D721Med (cell line): ENCODE measurements around the gene RIC3.
A peak's percentile ranks its signal among the peaks of the same experiment; 100 is the strongest.

ENCODE experiments used
- DNase-seq: peaks from one replicate; pipeline ENCODE4 v3.0.0; 2011; ENCODE audit warnings: low spot score; ENCODE audit not compliant: insufficient read length
- FAIRE-seq: peaks from 2 replicates; lab custom pipeline; 2011; peaks lifted over from hg19 to GRCh38; lab: Jason Lieb, UNC
- CTCF ChIP-seq: IDR thresholded peaks from 2 replicates; pipeline ENCODE4 v1.5.1; 2012; ENCODE audit warnings: mild to moderate bottlenecking, control low read depth; ENCODE audit not compliant: insufficient read depth; ENCODE audit errors: missing control alignments

The RIC3 gene

GRCh38 chr11:8168485-8169257, at the start of gene RIC3:
RIC3 (minus strand) TSS chr11:8169025; CDS start chr11:8168989, 36 bp downstream.
- FAIRE-seq = no peak
- DNase-seq = peak; percentile 33
- no peak for TF ChIP-seq CTCF

GRCh38 chr11:8218409-8218808, 49.6 kb upstream of the RIC3 start:
- no peak for TF ChIP-seq CTCF
- FAIRE-seq (no peak), DNase-seq (no peak)

GRCh38 chr11:8217926-8218325, 49.1 kb upstream of the RIC3 start:
- TF ChIP-seq CTCF = no peak
- DNase-seq (no peak), FAIRE-seq (no peak)

- no peak for FAIRE-seq
Observed at GRCh38 chr11:8217136-8217535, 48.3 kb upstream of the RIC3 start.

GRCh38 chr11:8213376-8213775, 44.6 kb upstream of the RIC3 start:
- no peak for DNase-seq
- TF ChIP-seq CTCF = no peak
- no peak for FAIRE-seq

More at GRCh38 chr11:8217136-8217535, 48.3 kb upstream of the RIC3 start:
- no peak for TF ChIP-seq CTCF
- no peak for DNase-seq

DNA sequence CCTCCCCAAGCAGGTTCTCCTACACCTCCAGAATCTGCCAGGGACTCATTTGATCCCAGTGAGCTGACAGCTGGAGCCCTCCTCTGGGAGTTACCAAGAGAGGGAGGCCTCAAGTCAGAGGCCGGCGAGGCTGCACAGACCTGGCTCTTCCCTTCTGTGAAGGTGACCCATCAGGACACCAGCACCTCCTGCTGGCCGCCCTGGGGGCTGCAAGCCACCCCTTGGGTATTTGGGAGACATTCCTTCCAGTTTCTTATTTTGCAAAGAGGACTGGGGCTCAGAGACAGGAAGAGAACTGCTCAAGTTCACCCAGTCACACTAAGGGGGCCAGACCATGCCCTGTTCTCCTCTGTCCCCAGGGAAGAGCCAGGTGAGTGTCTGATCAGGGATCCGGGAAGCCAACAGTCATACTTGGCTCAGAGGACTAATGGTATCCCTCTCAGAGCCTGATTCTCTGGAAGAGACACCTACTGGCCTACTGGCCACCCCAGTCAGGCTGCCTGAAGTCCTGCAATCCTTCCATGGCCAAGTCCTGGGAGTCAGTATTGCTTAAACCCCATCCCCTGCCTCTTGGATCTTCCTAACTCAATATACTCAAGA, 40.5 kb upstream of the RIC3 start:
- FAIRE-seq (no peak), DNase-seq (no peak)
- TF ChIP-seq CTCF = peak; percentile 17
